GM21360 (cell line): ENCODE measurements around the gene CDKAL1.
"Not testable (repeated sequence)": the region's sequence is repeated elsewhere in the genome, so short reads cannot be mapped to it uniquely, and the experiment has no call there.

Experiments
- ATAC-seq: cut with Tn5 transposase; IDR thresholded peaks from one replicate; pipeline ENCODE4 v1.9.1; 2021; ENCODE audit warnings: mild to moderate bottlenecking, moderate library complexity; ENCODE audit not compliant: unreplicated experiment

The CDKAL1 gene

GRCh38 chr6:21087188-21087587, 552.9 kb downstream of the CDKAL1 start:
- ATAC-seq: no peak

DNA sequence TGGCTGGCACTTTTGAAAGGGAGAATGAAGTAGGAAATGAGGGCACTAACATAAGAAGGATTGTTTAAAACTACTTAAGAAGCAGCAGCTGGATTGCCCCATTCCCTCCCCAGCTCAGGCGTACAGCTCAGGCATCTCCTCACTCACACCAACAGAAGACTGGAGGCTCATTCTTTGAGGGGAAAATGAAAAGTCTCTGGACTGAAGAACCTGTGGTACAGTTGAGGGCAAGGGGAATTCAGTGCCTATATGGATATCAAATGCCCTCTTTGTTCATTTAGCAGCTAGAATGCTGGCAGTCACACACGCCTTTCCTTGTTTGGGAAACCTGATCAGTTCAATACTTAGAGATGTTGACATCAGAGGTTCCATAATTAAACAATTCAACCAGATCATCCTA, 557.2 kb downstream of the CDKAL1 start:
- ATAC-seq: no peak

- ATAC-seq: not testable (repeated sequence)
Measured at GRCh38 chr6:21092231-21092772, 558.0 kb downstream of the CDKAL1 start.

DNA sequence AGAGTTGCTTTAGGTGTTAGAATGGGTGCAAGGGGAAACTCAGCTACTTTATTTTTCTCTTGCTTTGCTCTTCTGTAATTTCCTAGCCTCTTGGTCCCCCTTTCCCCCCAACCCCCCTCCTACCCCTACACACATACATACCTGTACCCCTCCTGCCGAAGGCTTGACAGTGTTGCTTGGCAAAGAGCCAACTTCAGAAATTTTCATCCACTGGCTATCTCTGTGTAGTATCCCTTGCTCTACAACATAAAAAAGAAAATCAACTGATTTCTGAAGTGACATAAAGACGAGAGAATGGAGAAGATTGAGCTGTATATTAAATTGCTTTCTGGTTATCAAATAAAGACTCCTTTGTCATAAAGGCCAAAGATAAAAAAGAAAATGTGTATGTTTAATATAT, 561.2 kb downstream of the CDKAL1 start:
- no peak for ATAC-seq

- no peak for ATAC-seq
Measured at GRCh38 chr6:21098134-21098533, 563.9 kb downstream of the CDKAL1 start.

DNA sequence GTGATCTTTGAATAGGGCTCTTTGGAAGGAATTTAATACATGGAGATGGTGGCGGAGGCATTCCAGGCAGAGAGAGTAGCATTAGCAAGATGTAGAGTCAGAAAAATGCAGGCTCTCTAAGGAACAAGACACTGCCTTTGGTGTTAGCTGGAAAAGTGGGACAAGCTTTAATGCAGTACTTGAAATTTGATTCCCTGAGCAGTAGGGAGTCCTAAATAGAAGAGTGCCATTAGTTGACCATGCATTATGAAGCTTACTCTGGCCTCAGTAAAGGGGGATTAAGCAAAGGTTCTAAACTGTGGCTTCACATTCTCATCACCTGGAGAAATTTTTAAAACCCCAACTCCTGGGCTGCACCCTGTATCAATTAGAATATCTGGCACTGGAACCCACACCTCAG, 564.5 kb downstream of the CDKAL1 start:
- no peak for ATAC-seq

GRCh38 chr6:21099338-21100314, 565.4 kb downstream of the CDKAL1 start:
- no peak for ATAC-seq

GRCh38 chr6:21100991-21101390, 566.7 kb downstream of the CDKAL1 start:
- ATAC-seq: no peak

DNA sequence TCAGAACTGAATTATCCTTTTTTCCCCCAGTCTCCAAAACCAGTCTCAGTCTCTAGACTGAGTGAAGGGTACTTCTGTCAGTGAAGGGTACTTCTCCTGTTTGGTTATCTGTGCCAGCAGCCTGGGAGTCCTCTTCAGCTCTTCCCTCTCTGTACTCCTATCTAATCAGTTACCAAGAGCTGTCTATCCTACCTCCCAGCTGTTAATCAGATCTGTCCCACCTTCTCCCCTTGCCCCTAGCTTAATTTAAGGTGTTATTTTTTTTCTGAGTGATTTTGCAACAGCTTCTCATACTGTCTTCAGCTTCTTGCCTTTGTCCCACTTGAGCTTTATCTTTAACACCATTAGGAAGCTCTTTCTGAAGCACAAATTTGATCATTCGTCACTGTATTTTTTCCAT, 567.4 kb downstream of the CDKAL1 start:
- no peak for ATAC-seq

GRCh38 chr6:21102201-21102600, 567.9 kb downstream of the CDKAL1 start:
- ATAC-seq: no peak

- no peak for ATAC-seq
Measured at GRCh38 chr6:21102624-21103023, 568.4 kb downstream of the CDKAL1 start.

DNA sequence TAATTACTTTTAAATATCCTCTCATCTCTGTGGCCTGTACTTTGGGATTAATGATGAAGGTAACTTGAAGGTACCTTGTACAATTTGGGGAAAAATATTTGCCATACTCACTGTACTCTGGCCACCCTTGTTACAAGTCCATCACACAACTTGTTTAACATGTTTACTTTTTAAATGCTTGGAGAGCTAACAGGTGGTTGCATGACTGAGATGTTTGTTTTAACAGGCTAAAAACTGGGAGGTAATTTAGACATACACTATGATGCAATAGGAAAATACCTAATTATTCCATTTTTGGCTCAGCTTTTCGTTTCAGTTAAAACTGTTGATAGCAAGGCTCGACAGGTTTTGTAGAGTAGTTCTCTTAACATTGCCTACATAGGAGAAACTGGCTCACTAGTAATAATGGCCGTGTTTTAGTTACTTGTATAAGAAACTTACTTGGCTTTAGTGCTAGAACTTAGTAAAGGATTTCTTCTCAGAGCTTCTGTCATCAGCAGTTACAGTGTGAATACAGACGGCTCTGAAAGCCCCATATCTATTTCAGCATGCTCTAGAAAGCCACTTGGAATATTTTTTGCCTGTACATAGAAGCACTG, 569.5 kb downstream of the CDKAL1 start:
- ATAC-seq: no peak

- no peak for ATAC-seq
Measured at GRCh38 chr6:21104288-21104687, 570.0 kb downstream of the CDKAL1 start.

DNA sequence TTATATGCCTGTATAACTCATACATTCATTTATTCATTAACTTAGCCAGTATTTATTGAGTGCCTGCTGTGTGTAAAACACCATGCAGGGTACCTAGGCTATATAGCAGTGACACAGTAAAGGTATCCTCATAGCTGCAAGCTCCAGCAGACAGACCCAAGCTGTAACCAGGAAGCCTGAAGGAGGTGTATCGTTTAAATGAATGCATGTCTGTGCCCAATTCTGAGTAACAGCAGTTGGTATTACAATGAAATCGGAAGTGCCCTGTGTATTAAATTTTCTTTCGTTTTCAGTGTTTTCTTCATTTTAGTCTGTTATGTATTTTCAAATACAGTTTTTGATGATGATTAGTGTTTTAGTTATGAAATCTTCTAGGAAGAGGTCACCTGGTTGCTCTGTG, 573.5 kb downstream of the CDKAL1 start:
- no peak for ATAC-seq

DNA sequence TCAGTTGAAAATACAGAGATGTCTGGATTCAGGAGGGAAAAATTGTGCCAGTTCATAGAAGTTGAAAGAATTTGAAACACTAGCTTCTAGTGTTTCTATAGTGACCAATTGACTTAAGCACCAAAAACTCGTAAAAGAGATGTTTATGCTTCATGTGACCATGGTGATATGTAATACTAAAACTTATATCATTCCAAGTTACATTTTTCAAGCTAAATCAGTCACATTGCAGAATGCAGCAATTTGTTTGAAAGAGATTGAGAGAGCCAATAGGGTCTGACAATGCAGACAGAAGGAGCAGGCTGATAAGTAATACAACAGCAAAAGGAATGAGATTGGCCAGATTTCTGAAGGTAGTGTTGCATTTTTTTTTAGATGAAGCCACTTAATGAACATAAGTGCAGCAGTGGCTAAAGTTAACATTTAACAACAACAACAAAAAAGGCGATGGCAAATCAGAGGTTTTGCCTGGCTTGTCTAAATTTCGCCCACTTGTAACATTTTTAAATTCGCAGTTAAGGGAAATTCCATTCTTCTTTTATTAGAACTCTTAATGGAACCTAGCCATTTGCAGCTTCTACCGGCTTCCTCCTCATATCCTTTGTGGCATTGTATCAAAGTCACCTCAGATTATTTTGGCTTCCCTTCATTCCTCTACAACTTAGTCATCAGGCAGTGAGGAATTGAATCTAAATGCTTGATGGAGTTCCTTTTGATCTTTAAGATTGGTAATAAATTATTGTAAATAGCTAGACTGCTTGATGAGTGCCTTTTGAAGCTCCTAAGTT, 575.3 kb downstream of the CDKAL1 start:
- ATAC-seq: no peak

DNA sequence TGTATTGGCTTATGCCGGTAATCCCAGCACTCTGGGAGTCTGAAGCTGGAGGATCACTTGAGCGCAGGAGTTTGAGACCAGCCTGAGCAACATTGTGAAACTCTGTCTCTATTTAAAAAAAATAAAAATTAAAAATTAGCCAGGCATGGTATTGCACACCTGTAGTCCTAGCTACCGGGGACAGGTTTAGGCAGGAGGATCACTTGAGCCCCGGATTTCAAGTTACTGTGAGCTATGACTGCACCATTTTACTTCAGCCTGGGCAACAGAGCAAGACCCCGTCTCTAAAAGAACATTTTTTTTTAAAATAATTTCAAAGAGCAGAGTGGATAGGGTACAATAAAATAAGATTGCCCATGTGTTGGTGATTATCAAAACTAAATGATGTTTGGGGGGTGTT, 576.4 kb downstream of the CDKAL1 start:
- ATAC-seq: no peak

GRCh38 chr6:21111093-21111725, 577.0 kb downstream of the CDKAL1 start:
- no peak for ATAC-seq

- ATAC-seq: no peak
Measured at GRCh38 chr6:21115111-21115510, 580.9 kb downstream of the CDKAL1 start.

DNA sequence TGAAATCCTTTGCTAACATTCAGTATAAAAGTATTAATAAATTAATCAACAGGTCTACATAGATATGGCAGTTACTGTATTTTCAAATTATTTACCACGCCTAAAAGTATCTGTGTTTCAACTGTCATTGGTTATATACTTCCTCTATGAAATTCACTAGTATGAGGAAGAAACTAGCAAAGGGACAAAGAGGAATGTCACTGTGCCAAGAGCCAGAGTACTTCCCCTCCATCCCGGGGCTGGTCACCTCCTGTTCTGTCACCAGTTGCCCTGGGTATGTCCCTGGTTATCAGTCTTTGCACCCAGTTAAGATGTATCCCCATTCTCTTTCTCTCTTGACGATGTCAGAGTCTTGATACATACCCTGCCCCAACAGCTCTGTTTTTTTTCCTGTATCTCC, 582.5 kb downstream of the CDKAL1 start:
- no peak for ATAC-seq

DNA sequence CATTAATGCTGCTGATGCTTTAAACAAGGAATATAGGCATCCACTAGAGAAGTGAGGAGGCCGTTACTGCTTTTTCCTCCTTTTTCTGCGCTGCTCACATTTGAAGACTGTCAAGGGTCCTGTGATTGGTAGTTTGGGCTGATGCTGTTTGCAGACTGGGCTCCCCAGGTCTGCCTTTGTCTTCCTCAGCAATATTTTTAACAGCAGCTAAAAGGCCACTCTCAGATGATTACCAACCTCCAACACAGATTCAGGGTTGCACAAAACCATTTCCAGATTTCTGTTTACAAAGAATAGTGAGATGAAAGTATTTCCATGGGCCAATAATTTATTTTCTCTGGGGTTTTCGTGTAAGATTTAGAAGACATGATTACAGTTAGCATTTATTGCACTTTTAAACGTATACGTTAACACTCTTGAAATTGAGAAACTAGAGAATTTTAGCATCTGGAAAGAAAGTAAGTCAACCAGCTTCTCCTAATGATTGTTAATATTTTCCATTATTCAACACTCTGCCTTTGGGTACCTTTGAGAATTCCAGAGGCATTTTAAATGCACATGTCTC, 584.0 kb downstream of the CDKAL1 start:
- no peak for ATAC-seq
